ENCODE results near the gene KPNA1. TPM values are rescaled to one million over a fixed set of nuclear protein-coding genes. Genes with fewer than 3 reads are reported as not detected.

Gene KPNA1
- total and polyA plus RNA-seq, 2 experiments from 2014 or later, result 19.8 to 30.1 TPM

DNA sequence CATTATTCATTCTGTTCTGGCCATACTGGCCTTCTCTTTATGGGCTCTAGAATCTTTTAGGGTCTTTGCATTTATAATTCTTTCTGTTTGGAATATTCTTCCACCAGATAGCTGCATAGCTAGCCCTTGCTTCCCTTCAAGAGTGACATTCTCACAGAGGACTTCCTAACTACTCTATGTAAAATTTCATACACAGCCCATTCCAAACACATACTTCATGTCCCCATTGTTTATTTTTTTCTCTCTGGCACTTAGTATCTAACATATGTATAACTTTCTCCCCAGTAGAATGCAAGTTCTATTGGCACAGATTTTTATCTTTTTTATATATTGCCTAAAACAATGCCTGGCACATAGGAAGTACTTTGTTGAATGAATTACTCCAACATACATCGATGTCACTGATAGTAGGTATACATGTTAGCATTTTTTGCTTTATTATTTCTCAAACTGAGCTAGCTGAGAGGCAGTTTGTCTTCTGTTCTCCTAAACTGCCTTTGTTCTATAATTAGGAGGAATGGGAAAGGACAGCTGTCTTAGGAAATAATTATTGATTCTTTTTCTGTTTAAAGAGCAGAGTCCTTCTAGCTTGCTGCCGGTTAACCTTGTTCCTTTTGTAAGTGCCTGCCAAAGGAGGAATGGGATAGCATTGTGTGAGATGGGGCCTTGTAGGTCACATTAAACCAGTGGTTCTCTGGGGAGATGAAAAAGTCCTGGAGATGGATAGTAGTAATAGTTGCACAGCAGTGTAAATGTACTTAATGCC is 122.9 kb downstream of the KPNA1 start (continued):
- TF ChIP-seq, protein P1, sequence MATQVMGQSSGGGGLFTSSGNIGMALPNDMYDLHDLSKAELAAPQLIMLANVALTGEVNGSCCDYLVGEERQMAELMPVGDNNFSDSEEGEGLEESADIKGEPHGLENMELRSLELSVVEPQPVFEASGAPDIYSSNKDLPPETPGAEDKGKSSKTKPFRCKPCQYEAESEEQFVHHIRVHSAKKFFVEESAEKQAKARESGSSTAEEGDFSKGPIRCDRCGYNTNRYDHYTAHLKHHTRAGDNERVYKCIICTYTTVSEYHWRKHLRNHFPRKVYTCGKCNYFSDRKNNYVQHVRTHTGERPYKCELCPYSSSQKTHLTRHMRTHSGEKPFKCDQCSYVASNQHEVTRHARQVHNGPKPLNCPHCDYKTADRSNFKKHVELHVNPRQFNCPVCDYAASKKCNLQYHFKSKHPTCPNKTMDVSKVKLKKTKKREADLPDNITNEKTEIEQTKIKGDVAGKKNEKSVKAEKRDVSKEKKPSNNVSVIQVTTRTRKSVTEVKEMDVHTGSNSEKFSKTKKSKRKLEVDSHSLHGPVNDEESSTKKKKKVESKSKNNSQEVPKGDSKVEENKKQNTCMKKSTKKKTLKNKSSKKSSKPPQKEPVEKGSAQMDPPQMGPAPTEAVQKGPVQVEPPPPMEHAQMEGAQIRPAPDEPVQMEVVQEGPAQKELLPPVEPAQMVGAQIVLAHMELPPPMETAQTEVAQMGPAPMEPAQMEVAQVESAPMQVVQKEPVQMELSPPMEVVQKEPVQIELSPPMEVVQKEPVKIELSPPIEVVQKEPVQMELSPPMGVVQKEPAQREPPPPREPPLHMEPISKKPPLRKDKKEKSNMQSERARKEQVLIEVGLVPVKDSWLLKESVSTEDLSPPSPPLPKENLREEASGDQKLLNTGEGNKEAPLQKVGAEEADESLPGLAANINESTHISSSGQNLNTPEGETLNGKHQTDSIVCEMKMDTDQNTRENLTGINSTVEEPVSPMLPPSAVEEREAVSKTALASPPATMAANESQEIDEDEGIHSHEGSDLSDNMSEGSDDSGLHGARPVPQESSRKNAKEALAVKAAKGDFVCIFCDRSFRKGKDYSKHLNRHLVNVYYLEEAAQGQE (IDR thresholded peaks at IDR 0.05; ENCODE audit: unreplicated experiment), result no peak
- TF ChIP-seq EZH2 (IDR thresholded peaks at IDR 0.05; ENCODE audit: low read depth, unreplicated experiment) (no peak), POLR2AphosphoS5 (IDR thresholded peaks at IDR 0.05; ENCODE audit: low read depth) (no peak)

DNA sequence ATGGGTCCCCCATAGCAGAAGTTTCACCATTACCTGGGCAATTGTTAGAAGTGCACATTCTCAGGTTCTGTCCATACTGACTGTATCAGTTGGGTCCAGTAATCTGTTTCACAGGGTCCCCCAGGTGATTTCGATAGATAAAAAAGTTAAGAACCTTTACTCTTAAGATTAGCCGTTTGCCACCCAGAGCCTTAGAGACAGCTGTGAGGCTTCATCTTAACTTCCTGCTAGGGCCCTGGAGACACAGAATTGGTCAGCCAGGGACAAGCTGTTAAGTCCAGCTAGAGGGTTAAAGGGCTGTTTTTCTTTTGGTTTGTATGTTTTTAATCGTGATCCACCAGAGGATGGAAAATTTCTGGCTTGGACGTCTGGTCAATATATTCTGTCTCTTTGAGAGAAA is 124.1 kb downstream of the KPNA1 start:
- no peak overlapping the region for H3K27ac ChIP-seq (ENCODE audit: low read depth)
- Mint-ChIP-seq H3K4me3 (no peak overlapping the region), H3K9me3 (no peaks in the 10 kb centered on the region), H3K4me1 (peaks cover 6% of the 10 kb centered on the region), H3K27me3 (ENCODE audit: insufficient read depth, low read depth, poor library complexity) (peaks cover 1% of the 10 kb centered on the region), H3K36me3 (ENCODE audit: low read depth) (no peaks in the 10 kb centered on the region), H3K27ac (no peak overlapping the region)
- H3F3A ChIP-seq (replicated peaks; ENCODE audit: low read depth), result no peaks in the 10 kb centered on the region
- H3K27me3 ChIP-seq (ENCODE audit: insufficient read depth), result no peaks in the 10 kb centered on the region
- H4K20me1 ChIP-seq (replicated peaks; ENCODE audit: insufficient read depth), result no peaks in the 10 kb centered on the region
- H3K4me3 ChIP-seq, result no peak overlapping the region
- ATAC-seq, result no peak
- DNase-seq (ENCODE audit: low spot score), result no peak
- no peak overlapping the region for H3K4me2 ChIP-seq
- peaks cover 14% of the 10 kb centered on the region for H3K79me2 ChIP-seq (replicated peaks; ENCODE audit: insufficient read depth)
- H3K9me2 ChIP-seq (ENCODE audit: insufficient read depth), result no peaks in the 10 kb centered on the region
- H3K4me1 ChIP-seq (ENCODE audit: insufficient read depth), result peaks cover 5% of the 10 kb centered on the region; the same call in 1 of the 2 replicates
- no peak overlapping the region for H2AFZ ChIP-seq
- H3K36me3 ChIP-seq (ENCODE audit: insufficient read depth), result no peaks in the 10 kb centered on the region
- TF ChIP-seq CREB1 (CRISPR knock-in tag; IDR thresholded peaks at IDR 0.05; ENCODE audit: low read depth), result no peak
- no peak for TF ChIP-seq POLR2AphosphoS5 (IDR thresholded peaks at IDR 0.05; ENCODE audit: low read depth)
- TF ChIP-seq, protein P2, sequence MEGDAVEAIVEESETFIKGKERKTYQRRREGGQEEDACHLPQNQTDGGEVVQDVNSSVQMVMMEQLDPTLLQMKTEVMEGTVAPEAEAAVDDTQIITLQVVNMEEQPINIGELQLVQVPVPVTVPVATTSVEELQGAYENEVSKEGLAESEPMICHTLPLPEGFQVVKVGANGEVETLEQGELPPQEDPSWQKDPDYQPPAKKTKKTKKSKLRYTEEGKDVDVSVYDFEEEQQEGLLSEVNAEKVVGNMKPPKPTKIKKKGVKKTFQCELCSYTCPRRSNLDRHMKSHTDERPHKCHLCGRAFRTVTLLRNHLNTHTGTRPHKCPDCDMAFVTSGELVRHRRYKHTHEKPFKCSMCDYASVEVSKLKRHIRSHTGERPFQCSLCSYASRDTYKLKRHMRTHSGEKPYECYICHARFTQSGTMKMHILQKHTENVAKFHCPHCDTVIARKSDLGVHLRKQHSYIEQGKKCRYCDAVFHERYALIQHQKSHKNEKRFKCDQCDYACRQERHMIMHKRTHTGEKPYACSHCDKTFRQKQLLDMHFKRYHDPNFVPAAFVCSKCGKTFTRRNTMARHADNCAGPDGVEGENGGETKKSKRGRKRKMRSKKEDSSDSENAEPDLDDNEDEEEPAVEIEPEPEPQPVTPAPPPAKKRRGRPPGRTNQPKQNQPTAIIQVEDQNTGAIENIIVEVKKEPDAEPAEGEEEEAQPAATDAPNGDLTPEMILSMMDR (conservative IDR thresholded peaks at IDR 0.05; ENCODE audit: low read depth in 2 of 2), result no peak
- TF ChIP-seq, protein P1 (IDR thresholded peaks at IDR 0.05; ENCODE audit: unreplicated experiment), result no peak
- no peak for TF ChIP-seq ZNF114 (CRISPR knock-in tag; IDR thresholded peaks at IDR 0.05)
- no peak for TF ChIP-seq EZH2 (IDR thresholded peaks at IDR 0.05; ENCODE audit: low read depth, unreplicated experiment)
- TF ChIP-seq NANOG (IDR thresholded peaks at IDR 0.05; ENCODE audit: borderline replicate concordance), result no peak
- TF ChIP-seq EZH2phosphoT487 (IDR thresholded peaks at IDR 0.05; ENCODE audit: unreplicated experiment), result no peak
- no peak for TF ChIP-seq STAT1 (IDR thresholded peaks at IDR 0.05; ENCODE audit: unreplicated experiment)
- no peak for TF ChIP-seq JUNB (IDR thresholded peaks at IDR 0.05; ENCODE audit: unreplicated experiment)
- TF ChIP-seq, protein P3, sequence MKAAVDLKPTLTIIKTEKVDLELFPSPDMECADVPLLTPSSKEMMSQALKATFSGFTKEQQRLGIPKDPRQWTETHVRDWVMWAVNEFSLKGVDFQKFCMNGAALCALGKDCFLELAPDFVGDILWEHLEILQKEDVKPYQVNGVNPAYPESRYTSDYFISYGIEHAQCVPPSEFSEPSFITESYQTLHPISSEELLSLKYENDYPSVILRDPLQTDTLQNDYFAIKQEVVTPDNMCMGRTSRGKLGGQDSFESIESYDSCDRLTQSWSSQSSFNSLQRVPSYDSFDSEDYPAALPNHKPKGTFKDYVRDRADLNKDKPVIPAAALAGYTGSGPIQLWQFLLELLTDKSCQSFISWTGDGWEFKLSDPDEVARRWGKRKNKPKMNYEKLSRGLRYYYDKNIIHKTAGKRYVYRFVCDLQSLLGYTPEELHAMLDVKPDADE (IDR thresholded peaks at IDR 0.05), result no peak

Data from GM23338 (cell line).